ENCODE measurements around the gene CCL1.

- TF ChIP-seq CTCF (IDR thresholded peaks at IDR 0.05) (no peak), POLR2AphosphoS5 (IDR thresholded peaks at IDR 0.05) (peak; percentile 15)
Observed at GRCh38 chr17:34370997-34371395, 8.0 kb upstream of the CCL1 start.

Data from prostate gland (tissue), 2 donors.